C4-2B (cell line): Measurements from ENCODE around the gene DENND5A.

Experiments
- CTCF ChIP-seq: fragments of 450-650 bp; conservative IDR thresholded peaks from 2 replicates; pipeline ENCODE4 v1.5.1; 2017; ENCODE audit warnings: mild to moderate bottlenecking
- ZFX ChIP-seq: fragments of 450-650 bp; IDR thresholded peaks from 2 replicates; pipeline ENCODE4 v1.6.1; 2017

DNA sequence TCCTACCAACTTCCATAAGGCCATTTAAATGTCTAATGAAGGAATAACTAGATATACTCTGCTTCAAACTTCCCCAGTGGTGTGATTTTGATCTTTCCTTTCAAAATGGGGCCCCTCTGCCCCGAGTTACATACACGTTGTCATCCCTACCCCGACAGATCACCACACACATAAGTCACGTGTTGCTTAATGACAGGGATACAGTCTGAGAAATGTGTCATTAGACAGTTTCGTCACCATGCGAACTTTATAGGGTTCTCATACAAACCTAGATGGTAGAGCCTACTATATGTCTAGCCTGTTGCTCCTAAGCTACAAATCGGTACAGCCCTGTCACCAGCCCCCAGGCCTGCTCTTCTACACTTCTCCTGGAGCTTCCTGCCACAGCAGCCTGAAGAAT lies 124.0 kb downstream of the DENND5A start:
- TF ChIP-seq CTCF (no peak), ZFX (no peak)
